SW 1271 (cell line): ENCODE data around the gene RAB11FIP3.

Experiments
- DNase-seq, 2 experiments: peaks; one replicate each; lab custom pipeline; 2025; lab: John Stamatoyannopoulos, UW

RAB11FIP3 gene

DNA sequence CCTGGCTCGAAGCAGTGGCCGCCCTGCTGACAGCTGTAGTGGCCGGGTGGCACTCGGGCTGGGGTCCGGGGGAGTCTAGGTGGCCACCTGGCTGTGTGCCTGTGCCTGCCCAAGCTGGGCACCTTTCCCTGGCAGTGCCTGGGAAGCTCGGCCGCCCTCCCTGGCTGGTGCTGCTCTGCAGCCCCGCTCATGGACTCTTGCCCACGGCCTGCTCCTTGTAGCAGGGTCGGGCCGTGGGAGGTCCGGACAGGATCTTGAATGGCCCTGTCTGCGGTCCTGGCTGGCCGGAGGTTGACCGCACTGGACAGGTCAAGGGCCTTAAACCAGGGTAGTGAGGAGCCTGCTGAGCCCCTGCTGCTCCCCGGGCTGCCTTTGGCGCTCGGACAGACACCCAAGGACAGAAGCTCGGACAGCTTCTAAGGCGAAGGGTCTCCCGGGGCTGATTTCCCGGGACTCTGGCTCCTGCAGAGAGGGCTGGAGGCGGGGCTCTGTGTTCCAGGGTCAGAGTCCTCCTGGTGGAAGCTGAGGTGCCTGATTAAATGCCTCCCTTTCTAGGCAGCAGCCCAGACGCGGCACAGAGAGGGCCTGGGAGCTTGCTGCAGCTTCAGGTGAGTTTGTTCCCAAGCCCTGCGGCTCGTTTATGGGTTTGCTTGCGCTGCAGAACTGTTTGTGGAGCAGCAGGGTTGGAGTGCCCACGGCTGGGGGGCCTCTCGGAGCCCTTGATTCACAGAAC is 108.1 kb downstream of the RAB11FIP3 start:
- no peak for DNase-seq

DNA sequence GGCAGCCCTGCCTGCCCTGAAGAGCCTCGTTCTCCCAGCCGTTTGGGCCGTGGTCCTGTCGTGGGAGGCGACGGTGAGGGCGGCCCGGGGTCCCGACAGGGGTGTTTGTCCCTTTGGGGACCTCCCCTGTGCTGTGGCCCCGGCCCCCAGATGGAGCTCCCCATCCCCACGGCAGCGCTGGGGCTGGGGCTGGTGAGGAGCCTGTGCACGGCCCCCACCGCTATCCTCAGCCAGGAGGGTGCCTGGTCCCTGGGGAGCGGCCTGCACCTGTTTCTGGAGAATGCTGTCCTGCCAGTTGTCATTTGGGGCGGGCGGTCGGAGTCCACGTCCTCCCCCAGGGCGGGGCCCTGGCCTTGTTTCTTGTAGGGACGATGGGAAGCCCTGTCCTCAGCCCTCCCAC is 108.7 kb downstream of the RAB11FIP3 start:
- DNase-seq = no peak

DNA sequence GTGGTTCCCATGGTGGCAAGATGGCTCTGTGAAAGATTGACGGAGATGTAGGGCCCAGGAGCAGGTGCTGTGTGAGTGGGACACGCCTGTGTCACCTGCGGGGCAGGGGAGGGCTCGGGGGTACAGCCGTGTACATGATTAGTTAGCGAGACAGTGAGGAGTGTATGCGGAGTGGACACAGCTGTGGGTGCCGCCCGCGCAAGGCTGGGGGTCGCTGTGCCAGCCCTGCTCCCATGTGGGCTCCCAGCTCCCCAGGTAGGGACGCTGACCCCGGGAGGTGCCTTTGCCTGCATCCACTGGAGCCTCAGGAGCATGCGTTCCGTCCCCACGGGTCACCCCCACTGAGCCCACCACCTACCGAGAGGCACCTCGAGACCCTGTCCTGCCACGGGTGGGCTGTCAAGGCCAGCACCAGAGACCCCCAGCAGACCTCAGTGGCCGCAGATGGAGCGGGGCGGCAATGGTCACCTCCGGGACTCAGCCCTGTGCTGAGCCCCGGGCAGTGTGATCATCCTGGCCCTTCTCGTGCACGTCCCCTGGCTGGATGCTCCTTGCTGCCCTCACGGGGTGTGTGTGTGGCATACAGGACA is 109.5 kb downstream of the RAB11FIP3 start:
- DNase-seq = peak in 1 of 2 experiments; percentile 61

DNA sequence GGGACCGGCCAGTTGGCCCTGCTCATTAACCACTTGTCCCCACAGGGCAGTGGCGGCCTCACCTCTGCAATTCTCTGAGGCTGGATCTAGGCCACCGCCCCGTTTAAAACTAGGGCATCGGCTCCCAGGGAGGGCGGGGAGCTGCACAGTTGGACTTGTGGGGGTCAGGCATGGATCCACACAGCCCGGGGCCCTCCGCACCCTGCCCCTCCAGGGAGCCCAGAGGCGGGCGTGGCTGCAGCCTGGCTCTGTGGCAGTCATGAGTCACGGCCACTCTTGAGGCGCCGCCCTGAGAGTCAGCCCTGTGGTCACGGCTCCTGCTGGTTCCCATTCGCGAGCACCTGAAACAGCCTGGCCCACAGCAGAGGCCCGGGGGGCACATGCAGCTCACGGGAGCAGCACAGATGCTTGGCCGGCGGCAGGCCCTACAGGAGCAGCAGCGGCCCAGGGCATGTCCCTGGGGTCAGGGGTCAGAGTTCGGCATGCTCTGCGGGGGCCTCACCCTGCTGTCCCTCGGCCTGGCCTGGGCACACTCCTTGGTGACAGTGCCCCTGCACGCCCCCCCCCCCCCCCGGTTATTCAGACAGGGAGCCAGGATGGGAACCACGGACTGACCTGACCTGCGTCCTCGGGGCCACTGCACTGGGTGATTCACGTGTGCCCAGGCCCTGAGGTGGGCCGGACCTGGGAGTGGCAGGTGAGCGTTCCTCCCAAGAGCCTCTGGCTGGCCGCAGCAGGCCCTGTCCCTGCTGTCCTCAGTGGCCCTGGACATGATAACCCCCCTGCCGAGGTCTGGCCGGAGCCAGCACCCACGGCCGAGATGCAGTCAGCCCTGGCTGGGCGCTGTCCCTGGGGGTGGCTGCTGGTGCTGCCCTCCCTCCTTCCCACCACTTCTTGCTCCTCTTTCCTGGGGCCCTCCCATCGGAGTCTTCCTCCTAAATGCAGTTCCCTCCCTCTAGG is 110.3 kb downstream of the RAB11FIP3 start:
- DNase-seq = peak; percentile 61 to 70

DNA sequence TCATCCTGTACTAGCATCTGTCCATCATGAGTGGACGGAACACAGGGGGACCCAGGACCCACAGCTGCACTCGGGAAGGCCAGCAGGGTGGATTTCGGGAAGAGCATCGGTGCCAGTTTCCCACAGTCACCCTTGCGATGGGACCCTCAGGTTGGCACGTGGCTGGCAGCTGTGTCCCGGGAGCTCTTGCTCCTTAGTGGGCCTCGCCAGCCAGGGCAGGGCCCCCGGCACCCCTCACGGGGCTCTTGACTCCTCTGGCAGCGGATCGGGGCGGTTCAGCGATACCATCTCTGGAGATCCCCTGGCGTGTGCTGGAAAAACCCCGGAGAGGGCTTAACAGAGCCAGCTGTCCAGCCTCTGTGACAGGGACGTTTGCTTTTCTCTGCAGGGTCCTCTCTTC is 111.3 kb downstream of the RAB11FIP3 start:
- no peak for DNase-seq

DNA sequence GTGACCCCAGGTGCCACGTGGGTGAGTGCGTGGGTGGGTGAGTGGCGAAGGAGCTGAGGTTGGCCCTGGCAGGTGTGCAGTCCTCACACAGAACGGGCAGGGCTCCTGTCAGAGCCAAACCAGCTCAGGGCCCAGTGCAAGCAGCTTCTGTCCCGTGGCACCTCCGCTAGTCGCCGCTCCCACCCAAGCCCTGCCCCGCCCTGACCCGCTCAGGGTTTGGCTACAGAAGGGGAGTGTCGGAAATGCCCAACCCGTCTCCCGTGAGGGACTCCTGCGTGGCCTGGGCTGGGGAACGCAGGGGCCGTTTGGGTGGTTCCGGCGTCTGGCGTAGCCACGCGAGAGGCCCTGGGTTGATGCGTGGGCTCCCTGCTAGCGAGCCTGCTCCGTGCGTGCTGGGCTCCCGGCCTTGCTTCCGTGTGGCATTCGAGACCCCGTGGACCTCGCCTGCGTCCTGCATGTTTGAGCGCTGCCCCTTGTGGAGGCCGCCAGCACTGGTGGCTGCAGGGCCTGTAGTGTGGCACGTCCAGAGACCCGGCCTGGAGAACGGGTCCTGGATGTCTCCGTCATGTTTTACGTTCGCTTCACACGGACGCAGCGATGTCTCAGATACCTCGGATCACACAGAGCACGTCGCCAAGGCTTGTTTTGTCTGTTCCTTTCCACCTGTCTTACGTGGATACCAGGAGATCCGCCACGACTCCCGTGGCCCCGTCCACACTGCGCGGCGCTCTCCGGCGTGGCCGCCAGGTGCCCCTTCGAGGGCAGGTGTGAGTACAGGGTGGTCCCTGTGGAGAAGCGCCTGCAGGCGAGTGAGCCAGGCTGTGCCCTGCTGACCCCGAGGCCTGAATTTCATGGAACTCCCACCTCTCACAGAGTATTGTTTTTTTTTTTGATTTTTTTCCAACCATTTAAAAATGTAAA is 112.2 kb downstream of the RAB11FIP3 start:
- DNase-seq = no peak

DNA sequence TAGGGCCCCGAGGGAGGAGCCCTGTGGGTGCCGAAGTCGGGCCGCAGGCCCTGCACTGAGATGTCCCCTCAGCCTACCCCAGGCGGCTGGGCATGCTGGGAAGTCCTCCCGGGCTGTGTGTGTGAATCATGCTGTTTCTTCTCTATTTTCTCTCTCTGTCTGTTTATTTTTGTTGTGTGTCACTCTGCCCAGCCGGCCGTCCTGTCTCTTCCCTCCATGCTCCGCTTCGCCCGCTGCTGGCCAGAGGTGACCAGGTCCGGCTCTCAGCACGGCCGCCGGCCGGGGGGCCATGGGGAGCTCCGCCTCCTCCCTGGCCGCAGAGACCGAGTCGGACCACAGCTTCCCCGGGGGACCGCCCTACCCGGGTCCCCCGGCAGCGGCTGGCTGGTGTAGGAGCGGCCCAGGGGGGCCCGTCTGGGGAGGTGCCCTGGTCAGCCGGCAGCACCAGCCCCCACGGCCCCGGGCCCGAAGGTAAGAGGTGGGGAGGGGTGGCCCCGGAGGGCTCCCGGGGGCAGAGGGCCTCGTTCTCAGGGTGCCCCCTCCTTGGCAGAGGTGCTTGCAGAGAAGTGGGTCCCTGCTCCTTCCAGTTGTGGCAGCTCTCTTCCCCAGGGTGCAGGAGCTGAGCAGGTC is 114.6 kb downstream of the RAB11FIP3 start:
- no peak for DNase-seq

DNA sequence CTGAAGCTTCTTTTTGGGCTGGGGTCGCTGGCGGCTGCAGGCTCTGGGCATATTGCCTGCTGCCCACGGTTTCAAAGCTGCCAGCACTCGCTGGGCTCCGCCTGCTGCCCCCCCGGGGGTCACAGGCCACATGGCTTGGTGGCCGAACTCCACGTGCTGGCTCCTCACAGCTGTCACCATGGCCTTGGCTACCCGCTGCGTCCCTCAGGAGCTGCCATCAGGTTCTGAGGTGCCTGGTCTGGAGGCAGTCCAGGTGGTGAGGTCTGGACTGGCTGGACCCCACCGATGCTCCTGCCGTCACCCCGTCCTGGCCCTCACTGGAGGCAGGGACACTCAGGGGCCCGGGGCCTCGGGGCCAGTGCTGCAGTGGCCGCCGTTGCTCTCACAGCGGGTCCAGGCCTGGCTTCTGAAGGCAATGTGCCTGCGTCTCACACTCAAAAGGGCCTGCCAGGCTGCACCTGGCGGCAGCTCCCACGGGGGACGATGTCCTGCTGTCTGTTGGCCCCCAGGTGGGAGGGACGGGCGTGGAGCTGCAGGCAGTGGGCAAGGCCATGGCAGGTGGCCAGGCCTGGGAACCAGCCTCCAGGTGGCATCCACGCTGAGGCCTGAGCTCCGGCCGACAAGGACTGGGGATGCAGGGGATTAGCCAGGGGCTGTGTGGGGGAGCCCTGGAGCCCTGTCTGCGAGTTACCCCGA is 115.3 kb downstream of the RAB11FIP3 start:
- DNase-seq = no peak

DNA sequence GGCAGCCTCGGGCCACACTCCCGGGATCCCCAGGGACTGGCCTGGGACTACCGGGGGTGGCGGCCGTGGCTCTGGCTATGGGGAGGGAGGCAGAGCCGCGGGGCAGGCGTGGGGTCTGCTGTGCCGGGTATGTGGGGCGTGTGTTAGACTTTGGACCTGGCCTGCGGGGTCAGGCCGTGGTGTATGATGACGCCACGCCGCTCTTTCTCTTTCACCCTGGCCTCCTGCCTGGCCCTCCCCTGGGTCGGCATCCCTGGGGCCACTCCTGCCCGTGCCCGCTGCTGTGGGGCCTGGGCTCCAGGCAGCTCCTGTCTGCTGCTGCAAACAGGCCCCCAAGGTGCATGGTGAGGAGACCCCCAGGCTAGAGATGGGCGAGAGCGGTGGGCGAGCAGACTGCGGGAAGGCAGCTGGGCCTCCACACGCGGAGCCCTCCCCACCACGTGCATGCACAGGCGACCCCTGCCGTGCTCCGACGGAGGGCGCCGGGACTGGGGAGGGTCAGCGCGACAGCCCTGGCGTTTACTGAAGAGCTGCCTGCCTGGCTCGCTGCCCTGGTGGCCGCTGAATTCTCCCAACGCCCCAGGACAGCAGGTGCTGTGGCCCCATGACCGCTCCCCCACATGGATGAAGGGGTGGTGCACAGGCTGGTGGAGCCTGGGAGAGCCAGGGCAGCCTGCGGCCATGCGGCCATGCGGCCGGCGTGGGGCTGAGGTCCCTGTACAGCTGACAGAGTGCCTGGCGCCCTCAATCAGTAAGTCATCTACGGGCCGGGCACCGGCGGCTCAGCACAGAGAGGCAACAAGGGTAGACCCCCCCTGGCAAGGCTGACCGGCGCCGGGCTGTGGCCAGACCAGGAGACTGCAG is 118.1 kb downstream of the RAB11FIP3 start:
- no peak for DNase-seq

DNA sequence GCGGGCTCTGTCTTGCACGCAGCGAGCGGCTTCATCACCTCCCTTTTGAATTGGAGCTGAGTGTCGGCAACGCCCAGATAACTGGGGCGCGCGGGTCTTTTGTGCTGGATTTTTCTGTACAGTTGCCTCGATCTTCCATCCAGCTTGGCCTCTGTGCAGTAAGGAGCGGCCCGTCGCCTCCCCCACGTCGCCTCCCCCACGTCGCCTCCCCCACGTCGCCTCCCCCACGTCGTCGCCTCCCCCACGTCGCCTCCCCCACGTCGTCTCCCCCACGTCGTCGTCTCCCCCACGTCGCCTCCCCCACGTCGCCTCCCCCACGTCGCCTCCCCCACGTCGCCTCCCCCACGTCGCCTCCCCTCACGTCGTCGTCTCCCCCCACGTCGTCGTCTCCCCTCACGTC is 119.1 kb downstream of the RAB11FIP3 start:
- DNase-seq = no peak

DNA sequence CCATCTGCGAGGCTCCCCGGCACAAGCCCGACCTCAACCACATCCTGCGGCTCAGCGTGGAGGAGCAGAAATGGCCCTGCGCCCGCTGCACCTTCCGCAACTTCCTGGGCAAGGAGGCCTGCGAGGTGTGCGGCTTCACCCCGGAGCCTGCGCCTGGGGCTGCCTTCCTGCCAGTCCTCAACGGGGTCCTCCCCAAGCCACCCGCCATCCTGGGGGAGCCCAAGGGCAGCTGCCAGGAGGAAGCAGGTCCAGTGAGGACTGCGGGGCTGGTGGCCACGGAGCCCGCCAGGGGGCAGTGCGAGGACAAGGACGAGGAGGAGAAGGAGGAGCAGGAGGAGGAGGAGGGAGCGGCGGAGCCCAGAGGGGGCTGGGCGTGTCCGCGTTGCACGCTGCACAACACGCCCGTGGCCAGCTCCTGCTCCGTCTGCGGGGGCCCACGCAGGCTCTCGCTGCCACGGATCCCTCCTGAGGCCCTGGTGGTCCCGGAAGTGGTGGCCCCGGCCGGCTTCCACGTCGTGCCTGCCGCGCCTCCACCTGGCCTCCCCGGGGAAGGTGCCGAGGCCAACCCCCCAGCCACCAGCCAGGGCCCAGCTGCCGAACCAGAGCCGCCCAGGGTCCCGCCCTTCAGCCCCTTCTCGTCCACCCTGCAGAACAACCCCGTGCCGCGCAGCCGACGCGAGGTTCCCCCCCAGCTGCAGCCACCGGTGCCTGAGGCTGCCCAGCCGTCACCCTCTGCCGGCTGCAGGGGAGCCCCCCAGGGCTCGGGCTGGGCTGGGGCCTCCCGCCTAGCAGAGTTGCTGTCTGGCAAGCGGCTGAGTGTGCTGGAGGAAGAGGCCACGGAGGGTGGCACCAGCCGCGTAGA is 121.7 kb downstream of the RAB11FIP3 start:
- no peak for DNase-seq

DNA sequence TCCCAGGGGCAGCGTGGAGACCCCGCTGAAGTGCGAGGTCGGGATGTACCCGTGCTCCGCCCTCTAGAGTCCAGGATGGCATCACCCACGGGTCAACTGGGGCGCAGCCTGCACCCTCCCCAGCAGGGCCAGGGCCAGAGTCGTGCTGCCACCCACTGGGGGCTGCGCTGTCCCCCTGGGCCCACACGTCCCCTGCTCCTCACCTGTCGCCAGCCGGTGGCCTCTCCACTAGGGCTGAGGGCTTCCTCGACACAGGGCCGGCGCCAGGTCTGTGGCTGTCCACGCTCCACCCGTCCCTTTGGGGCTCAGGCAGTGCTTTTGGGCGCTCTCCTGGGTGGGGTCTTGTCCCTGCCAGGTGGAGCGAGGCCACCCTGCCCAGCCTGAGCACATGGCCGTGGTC is 123.1 kb downstream of the RAB11FIP3 start:
- DNase-seq = no peak

DNA sequence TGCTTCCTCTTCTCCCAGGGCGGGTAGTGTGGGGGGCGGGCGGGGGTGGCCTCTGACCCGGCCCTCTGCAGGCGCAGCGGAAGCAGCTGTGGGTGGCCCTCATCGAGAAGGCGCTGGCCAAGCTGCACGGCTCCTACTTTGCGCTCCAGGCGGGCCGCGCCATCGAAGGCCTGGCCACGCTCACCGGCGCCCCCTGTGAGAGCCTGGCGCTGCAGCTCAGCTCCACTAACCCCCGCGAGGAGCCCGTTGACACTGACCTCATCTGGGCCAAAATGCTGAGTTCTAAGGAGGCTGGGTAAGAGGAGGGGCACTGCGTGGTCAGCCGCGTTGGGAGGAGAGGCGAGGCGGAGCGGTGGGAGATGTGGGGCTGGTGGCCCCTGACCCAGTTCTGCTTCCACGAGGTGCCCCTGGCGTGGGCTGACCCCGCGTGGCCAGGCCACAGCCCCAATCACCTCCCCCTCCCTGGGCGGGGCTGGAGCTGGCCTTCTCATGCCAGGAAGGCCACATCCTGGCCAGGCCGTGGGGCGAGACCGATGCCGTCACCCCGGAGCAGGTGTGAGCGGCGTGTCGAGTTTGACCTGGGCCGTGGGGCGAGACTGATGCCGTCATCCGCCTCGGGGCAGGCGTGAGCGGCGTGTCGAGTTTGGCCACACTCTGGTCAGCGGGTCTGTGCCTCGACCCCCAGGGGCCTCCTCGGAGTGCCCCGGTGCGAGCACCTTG is 124.3 kb downstream of the RAB11FIP3 start:
- no peak for DNase-seq

DNA sequence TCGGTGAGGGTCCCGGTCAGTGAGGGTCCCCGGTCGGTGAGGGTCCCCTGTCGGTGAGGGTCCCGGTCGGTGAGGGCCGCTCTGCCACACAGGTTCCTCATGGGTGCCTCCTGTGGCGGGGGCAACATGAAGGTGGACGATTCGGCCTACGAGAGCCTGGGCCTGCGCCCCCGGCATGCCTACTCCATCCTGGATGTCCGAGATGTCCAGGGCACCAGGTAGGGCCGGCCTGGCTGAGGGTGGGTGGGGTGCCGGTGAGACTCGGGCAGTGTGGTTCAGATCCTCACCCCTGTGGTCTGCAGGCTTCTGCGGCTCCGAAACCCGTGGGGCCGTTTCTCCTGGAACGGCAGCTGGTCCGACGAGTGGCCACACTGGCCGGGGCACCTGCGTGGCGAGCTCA is 125.8 kb downstream of the RAB11FIP3 start:
- no peak for DNase-seq

DNA sequence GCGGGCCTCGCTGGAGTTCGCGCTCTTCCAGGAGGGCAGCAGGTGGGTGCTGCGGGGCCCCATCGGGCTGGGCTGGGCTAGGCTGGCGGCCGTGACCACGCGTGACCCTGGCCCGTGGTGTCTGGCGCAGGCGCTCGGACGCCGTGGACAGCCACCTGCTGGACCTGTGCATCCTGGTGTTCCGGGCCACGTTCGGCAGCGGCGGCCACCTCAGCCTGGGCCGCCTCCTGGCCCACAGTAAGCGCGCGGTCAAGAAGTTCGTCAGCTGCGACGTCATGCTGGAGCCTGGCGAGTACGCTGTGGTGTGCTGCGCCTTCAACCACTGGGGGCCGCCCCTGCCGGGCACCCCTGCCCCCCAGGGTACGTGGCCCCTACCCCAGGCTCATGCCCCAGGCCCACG is 126.7 kb downstream of the RAB11FIP3 start:
- no peak for DNase-seq

DNA sequence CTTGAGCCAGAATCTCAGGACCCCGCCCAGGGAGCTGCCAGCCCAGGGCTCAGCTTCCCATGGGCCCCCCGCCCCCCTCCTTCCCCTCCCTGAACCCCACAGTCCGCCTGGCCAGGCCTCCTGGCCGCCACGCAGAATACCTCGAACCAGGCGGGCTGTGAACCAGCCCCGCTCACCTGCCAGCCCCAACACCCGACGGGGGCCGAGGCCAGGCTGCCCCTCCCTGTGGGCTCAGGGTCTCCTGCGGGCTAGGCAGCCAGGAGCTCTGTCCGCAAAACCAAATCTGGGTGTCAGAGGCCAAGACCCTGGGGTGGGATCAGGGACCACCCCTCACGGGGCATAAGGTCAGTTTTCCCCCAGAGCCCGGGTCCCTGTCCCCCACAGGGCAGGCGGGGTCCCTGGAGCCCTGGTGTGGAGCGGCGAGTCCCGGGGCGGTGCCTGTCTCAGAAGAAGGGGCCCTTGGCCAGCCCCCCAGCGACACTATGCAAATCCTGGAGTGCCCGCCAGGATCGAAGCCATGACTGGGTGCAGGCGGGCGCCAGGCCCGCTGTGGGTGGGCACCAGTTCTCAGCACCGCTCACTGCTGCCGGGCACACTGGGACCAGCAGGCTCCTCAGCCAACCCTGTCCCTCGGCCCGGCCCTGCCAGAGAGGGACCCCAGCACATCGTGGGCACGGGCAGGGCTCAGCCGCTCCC is 128.3 kb downstream of the RAB11FIP3 start:
- no peak for DNase-seq

DNA sequence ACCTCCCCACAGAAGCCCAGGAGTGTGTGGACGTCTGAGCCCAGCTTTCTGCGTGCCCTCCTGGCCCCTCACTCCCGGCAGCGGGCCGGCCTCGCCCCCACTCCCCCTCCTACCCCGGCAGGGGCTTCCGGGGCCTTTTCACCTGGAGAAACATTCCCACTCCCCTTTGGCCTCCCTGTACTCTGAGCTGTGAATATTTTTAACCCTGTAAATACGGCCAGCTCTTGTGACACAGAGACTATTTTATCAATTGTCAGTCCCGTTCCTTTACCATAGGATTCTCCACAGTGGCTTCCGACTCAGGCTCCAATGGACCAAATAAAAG is 128.8 kb downstream of the RAB11FIP3 start:
- no peak for DNase-seq
